Peyer's patch (tissue), 4 donors: ENCODE measurements around the gene LDLRAD4.

Source experiments
- CTCF ChIP-seq, 6 experiments: fragments of 450-650 bp in 4 of 6; fragments of 200-600 bp in 2 of 6; sonication (generic) in 1 of 6; IDR thresholded peaks; one replicate each; pipeline ENCODE4 v1.5.1; 2017 to 2019; ENCODE audit warnings: antibody characterized with exemption in 6 of 6, mild to moderate bottlenecking in 3 of 6, moderate library complexity in 1 of 6
- POLR2A ChIP-seq, 2 donors: fragments of 450-650 bp; IDR thresholded peaks; one replicate each; pipeline ENCODE4 v1.5.1; 2017; ENCODE audit warnings: antibody characterized with exemption in 2 of 2, mild to moderate bottlenecking in 2 of 2, moderate library complexity in 2 of 2

GRCh38 chr18:13579874-13580273 lies 361.3 kb downstream of the LDLRAD4 start:
- TF ChIP-seq CTCF (IDR thresholded peaks at IDR 0.05), result no peak
- TF ChIP-seq POLR2A (IDR thresholded peaks at IDR 0.05), result no peak
